NCI-H1092 treated with DMSO at 0.1 percent for 48 hours (cell line): ENCODE measurements around the gene BCAM.
A peak's percentile ranks its signal among the peaks of the same experiment; 100 is the strongest.
"Not testable (repeated sequence)": the region's sequence is repeated elsewhere in the genome, so short reads cannot be mapped to it uniquely, and the experiment has no call there.

ENCODE experiments used
- DNase-seq: peaks from one replicate; lab custom pipeline; 2025; lab: John Stamatoyannopoulos, UW

BCAM gene

GRCh38 chr19:44817725-44818465 lies 9.0 kb downstream of the BCAM start:
- no peak for DNase-seq

- DNase-seq = no peak
Measured at GRCh38 chr19:44818466-44819031, 9.6 kb downstream of the BCAM start.

GRCh38 chr19:44819246-44819832 lies 10.4 kb downstream of the BCAM start:
- DNase-seq = no peak

GRCh38 chr19:44820648-44821609 lies 12.0 kb downstream of the BCAM start:
- DNase-seq = no peak

GRCh38 chr19:44822177-44822576 lies 13.3 kb downstream of the BCAM start:
- no peak for DNase-seq

GRCh38 chr19:44822670-44823372 lies 13.9 kb downstream of the BCAM start:
- no peak for DNase-seq

- no peak for DNase-seq
Measured at GRCh38 chr19:44823373-44823698, 14.4 kb downstream of the BCAM start.

GRCh38 chr19:44824761-44825160 lies 15.9 kb downstream of the BCAM start:
- peak; percentile 87 for DNase-seq

- not testable (repeated sequence) for DNase-seq
Measured at GRCh38 chr19:44832875-44833274, 24.0 kb downstream of the BCAM start.

GRCh38 chr19:44834399-44834798 lies 25.5 kb downstream of the BCAM start:
- DNase-seq = not testable (repeated sequence)

GRCh38 chr19:44839276-44839675 lies 30.4 kb downstream of the BCAM start:
- DNase-seq = no peak

- no peak for DNase-seq
Measured at GRCh38 chr19:44840811-44841210, 31.9 kb downstream of the BCAM start.

- no peak for DNase-seq
Measured at GRCh38 chr19:44841231-44841630, 32.3 kb downstream of the BCAM start.

GRCh38 chr19:44845286-44845611 lies 36.3 kb downstream of the BCAM start:
- no peak for DNase-seq

GRCh38 chr19:44845612-44846454 lies 36.9 kb downstream of the BCAM start, which contains the start of gene NECTIN2:
Gene NECTIN2 (plus strand): TSS chr19:44846297. CDS start chr19:44846526, 229 bp downstream.
- peak; percentile 87 for DNase-seq

GRCh38 chr19:44846455-44847143 lies 37.7 kb downstream of the BCAM start:
- no peak for DNase-seq

GRCh38 chr19:44847144-44848035 lies 38.5 kb downstream of the BCAM start:
- DNase-seq = no peak

- no peak for DNase-seq
Measured at GRCh38 chr19:44848036-44848811, 39.3 kb downstream of the BCAM start.
